Pancreas (tissue), 10 donors: ENCODE measurements around the gene GALNT9. TPM values are rescaled to one million over a fixed set of nuclear protein-coding genes. Genes with fewer than 3 reads are reported as not detected.
A peak's percentile ranks its signal among the peaks of the same experiment; 100 is the strongest.

ENCODE experiments used
- ATAC-seq, 4 donors: fragments of 200-7000 bp; cut with Tn5 transposase; one replicate each; pipeline versions ENCODE4 v1.8.0 to v1.9.1; 2020; ENCODE audit warnings: mild to moderate bottlenecking in 4 of 4, moderate library complexity in 4 of 4
- DNase-seq, 6 donors: peaks; one replicate each; pipeline ENCODE4 v3.0.0-alpha.2; 2020
- FAIRE-seq: peaks from 2 replicates; lab custom pipeline; 2012; peaks lifted over from hg19 to GRCh38; lab: Jason Lieb, UNC
- H3K27ac ChIP-seq, 4 donors: fragments of 200-600 bp; sonication (generic); 1 replicate in 3 of 4; 2 replicates in 1 of 4; pipeline versions ENCODE4 v1.5.0 to v1.8.0; 2020
- H3K27me3 ChIP-seq, 4 donors: fragments of 200-600 bp; one replicate each; pipeline ENCODE4 v1.8.0; 2021
- H3K36me3 ChIP-seq, 3 donors: fragments of 200-600 bp; sonication (generic) in 1 of 3; one replicate each; pipeline versions ENCODE4 v1.5.0 to v1.8.0; 2020 to 2021
- H3K4me1 ChIP-seq, 3 donors: fragments of 200-600 bp; one replicate each; pipeline ENCODE4 v1.8.0; 2021
- H3K4me3 ChIP-seq, 4 donors: fragments of 200-600 bp; sonication (generic) in 2 of 4; one replicate each; pipeline versions ENCODE4 v1.5.0 to v1.8.0; 2020 to 2021
- H3K9me3 ChIP-seq, 4 donors: fragments of 200-600 bp; one replicate each; pipeline ENCODE4 v1.8.0; 2021
- CTCF ChIP-seq, 4 donors: fragments of 200-600 bp; sonication (generic) in 3 of 4; IDR thresholded peaks; one replicate each; pipeline versions ENCODE4 v1.5.0 to v1.8.0; 2021; ENCODE audit warnings: antibody characterized with exemption in 4 of 4
- WGBS, 2 donors: extraction: QIAGEN DNeasy Blood & Tissue Kit; methylation state at CpG; one replicate each; pipeline ENCODE4 v1.1.7; 2013; 5-methylcytosine and 5-hydroxymethylcytosine counted together
- intact Hi-C, 3 donors: fragments of 100-400 bp; cut with DNase I; formaldehyde crosslinking; loops; one replicate each; pipeline versions ENCODE4 v1.11.1 to v1.14.2; 2022
- polyA plus RNA-seq, 2 donors: library from polyadenylated mRNA; stranded (reverse); fragments of 200-250 nt; gene quantifications; one replicate each; pipeline ENCODE4 v1.2.3, GENCODE V29; 2013
- total RNA-seq, 6 donors: library from RNA; stranded (reverse); fragmentation: NEBNext Ultra II Directional in 4 of 6; extraction: Animal tissue kit (Norgen Biotek cat#: 25700) in 4 of 6; gene quantifications; one replicate each; pipeline versions ENCODE4 v1.2.1 to v1.2.4, GENCODE V29; 2021 to 2023
- donor health status: healthy with polysubstance abuse.
- donor health status: DM: no; HTN: no; CAD: no; lungs with moderate emphysema.
- donor health status: DM: no; HTN: no; CAD: no.
- donor health status: control.
- donor health status: control.
- donor health status: Bipolar disorder and iron deficiency.
- donor health status: DM: yes; HTN: yes; CAD: no.
- donor health status: DM: no; HTN: no; CAD: no.
- donor health status: DM: no; HTN: no; CAD: no.
- donor health status: DM: yes; HTN: yes; CAD: no.

GALNT9 gene
- total and polyA plus RNA-seq, 8 donors: 0.09 to 0.46 (median 0.25) TPM; not detected in 5

GRCh38 chr12:132355742-132356681 lies 26.6 kb upstream of the GALNT9 start:
- Histone ChIP-seq H3K4me1 (no peaks in the 10 kb centered on the region), H3K4me3 (no peak overlapping the region), H3K27me3 (no peaks in the 10 kb centered on the region), H3K27ac (no peak overlapping the region), H3K9me3 (no peaks in the 10 kb centered on the region), H3K36me3 (no peaks in the 10 kb centered on the region)
- 73 to 76% methylated on average over 31 of the region's 31 CpGs for WGBS, 2 donors
- ATAC-seq: no peak
- intact Hi-C loops: no loop called here
- no peak for FAIRE-seq
- DNase-seq: peak in 2 of 6 donors; percentile 6 to 35
- no peak for TF ChIP-seq CTCF (IDR thresholded peaks at IDR 0.05)

- Histone ChIP-seq H3K27me3 (no peaks in the 10 kb centered on the region), H3K4me1 (no peaks in the 10 kb centered on the region), H3K9me3 (no peaks in the 10 kb centered on the region), H3K36me3 (no peaks in the 10 kb centered on the region), H3K4me3 (no peak overlapping the region), H3K27ac (no peak overlapping the region)
- DNase-seq (peak in 2 of 6 donors; percentile 11 to 51), FAIRE-seq (no peak), ATAC-seq (no peak)
- 72 to 76% methylated on average over 32 to 34 of the region's 34 CpGs for WGBS, 2 donors
- intact Hi-C loops: no loop called here
- TF ChIP-seq CTCF (IDR thresholded peaks at IDR 0.05): no peak
Measured at GRCh38 chr12:132354982-132355680, 25.7 kb upstream of the GALNT9 start.

GRCh38 chr12:132354211-132354981 lies 25.0 kb upstream of the GALNT9 start:
- intact Hi-C loops: no loop called here

GRCh38 chr12:132353811-132354210 lies 24.4 kb upstream of the GALNT9 start:
- DNase-seq (peak in 2 of 6 donors; percentile 3 to 38), ATAC-seq (no peak), FAIRE-seq (no peak)
- 66 to 72% methylated on average over 15 of the region's 15 CpGs for WGBS, 2 donors
- intact Hi-C loops: no loop called here
- Histone ChIP-seq H3K27ac (no peak overlapping the region), H3K4me1 (no peaks in the 10 kb centered on the region), H3K4me3 (no peak overlapping the region), H3K36me3 (no peaks in the 10 kb centered on the region), H3K27me3 (no peaks in the 10 kb centered on the region), H3K9me3 (no peaks in the 10 kb centered on the region)
- no peak for TF ChIP-seq CTCF (IDR thresholded peaks at IDR 0.05)

More at GRCh38 chr12:132354211-132354981, 25.0 kb upstream of the GALNT9 start:
- 68% methylated on average over 43 of the region's 43 CpGs for WGBS, 2 donors
- H3K4me3 ChIP-seq: no peak overlapping the region
- ATAC-seq (no peak), DNase-seq (peak in 2 of 6 donors; percentile 8 to 50), FAIRE-seq (no peak)
- no peak for TF ChIP-seq CTCF (IDR thresholded peaks at IDR 0.05)
- no peaks in the 10 kb centered on the region for H3K4me1 ChIP-seq
- H3K27ac ChIP-seq: no peak overlapping the region
- no peaks in the 10 kb centered on the region for H3K9me3 ChIP-seq
- no peaks in the 10 kb centered on the region for H3K36me3 ChIP-seq
- no peaks in the 10 kb centered on the region for H3K27me3 ChIP-seq
